DOHH2 (cell line): Measurements from ENCODE around the gene HIPK4.
"Not testable (repeated sequence)": the region's sequence is repeated elsewhere in the genome, so short reads cannot be mapped to it uniquely, and the experiment has no call there.

Experiments used
- H3F3A ChIP-seq: fragments of 200-600 bp; sonication (generic), shearing (Covaris generic); 2 replicates; pipeline ENCODE4 v1.6.0; 2016; ENCODE audit warnings: antibody characterized with exemption, mild to moderate bottlenecking; ENCODE audit not compliant: control insufficient read depth, insufficient read depth
- H3K27ac ChIP-seq: fragments of 200-600 bp; sonication (generic); 2 replicates; pipeline ENCODE4 v1.5.1; 2014; ENCODE audit warnings: low read depth, mild to moderate bottlenecking, low read length, moderate library complexity
- H3K27me3 ChIP-seq: fragments of 200-600 bp; sonication (generic); 2 replicates; pipeline ENCODE4 v1.6.1; 2014; ENCODE audit warnings: mild to moderate bottlenecking, low read length, mixed read lengths; ENCODE audit not compliant: control insufficient read depth
- H3K36me3 ChIP-seq: fragments of 200-600 bp; sonication (generic); 2 replicates; pipeline ENCODE4 v1.6.1; 2014; ENCODE audit warnings: mild to moderate bottlenecking, low read length, moderate library complexity, mixed read lengths; ENCODE audit not compliant: control insufficient read depth
- H3K4me1 ChIP-seq: fragments of 200-600 bp; sonication (generic); 2 replicates; pipeline ENCODE4 v1.6.1; 2014; ENCODE audit warnings: mild to moderate bottlenecking, low read length, mixed read lengths; ENCODE audit not compliant: control insufficient read depth
- H3K4me2 ChIP-seq: fragments of 200-600 bp; sonication (generic); 2 replicates; pipeline ENCODE4 v1.6.0; 2014; ENCODE audit warnings: mild to moderate bottlenecking, low read length, moderate library complexity
- H3K4me3 ChIP-seq: fragments of 200-600 bp; sonication (generic); 2 replicates; pipeline ENCODE4 v1.5.1; 2014; ENCODE audit warnings: mild to moderate bottlenecking, low read length, mixed read lengths
- H3K79me2 ChIP-seq: fragments of 200-600 bp; sonication (generic); 2 replicates; pipeline ENCODE4 v1.6.1; 2014; ENCODE audit warnings: mild to moderate bottlenecking, low read length, mixed read lengths; ENCODE audit not compliant: control insufficient read depth
- H3K9me2 ChIP-seq: fragments of 200-600 bp; sonication (generic); replicated peaks from 2 replicates; pipeline ENCODE4 v1.6.1; 2014; ENCODE audit warnings: mild to moderate bottlenecking, low read length, mixed read lengths; ENCODE audit not compliant: control insufficient read depth
- H3K9me3 ChIP-seq: fragments of 200-600 bp; sonication (generic); 2 replicates; pipeline ENCODE4 v1.6.1; 2014; ENCODE audit warnings: antibody characterized with exemption, low read length, mixed read lengths; ENCODE audit not compliant: control insufficient read depth, insufficient read depth
- H4K20me1 ChIP-seq: fragments of 200-600 bp; sonication (generic); 2 replicates; pipeline ENCODE4 v1.6.0; 2014; ENCODE audit warnings: low read depth, mild to moderate bottlenecking, antibody characterized with exemption, low read length, moderate library complexity; ENCODE audit not compliant: control insufficient read depth, insufficient read depth
- CTCF ChIP-seq: fragments of 200-600 bp; sonication (generic); IDR thresholded peaks from one replicate; pipeline ENCODE4 v1.5.1; 2014; ENCODE audit warnings: antibody characterized with exemption, mild to moderate bottlenecking, low read depth, low read length; ENCODE audit not compliant: poor library complexity, severe bottlenecking
- EZH2phosphoT487 ChIP-seq: fragments of 200-600 bp; sonication (generic); IDR thresholded peaks from 2 replicates; pipeline ENCODE4 v1.6.1; 2017; ENCODE audit warnings: borderline replicate concordance, mild to moderate bottlenecking, antibody characterized with exemption, low read length, moderate library complexity, mixed read lengths

Gene HIPK4

GRCh38 chr19:40374084-40374483 is 15.9 kb downstream of the HIPK4 start:
- Histone ChIP-seq H3K27me3 (no peaks in the 10 kb centered on the region), H3K4me1 (peaks cover 13% of the 10 kb centered on the region), H3K79me2 (no peaks in the 10 kb centered on the region), H3K36me3 (no peaks in the 10 kb centered on the region), H3K4me2 (no peak overlapping the region), H4K20me1 (no peaks in the 10 kb centered on the region), H3K4me3 (no peak overlapping the region), H3K27ac (no peak overlapping the region), H3F3A (no peaks in the 10 kb centered on the region), H3K9me2 (no peaks in the 10 kb centered on the region), H3K9me3 (no peaks in the 10 kb centered on the region)
- TF ChIP-seq CTCF (no peak), EZH2phosphoT487 (no peak)

GRCh38 chr19:40371802-40372122 is 18.2 kb downstream of the HIPK4 start:
- Histone ChIP-seq H3K4me2 (no peak overlapping the region), H4K20me1 (no peaks in the 10 kb centered on the region), H3K36me3 (no peaks in the 10 kb centered on the region), H3K4me3 (no peak overlapping the region), H3K27ac (no peak overlapping the region), H3K9me2 (no peaks in the 10 kb centered on the region), H3K79me2 (no peaks in the 10 kb centered on the region), H3K4me1 (peaks cover 16% of the 10 kb centered on the region), H3F3A (no peaks in the 10 kb centered on the region), H3K9me3 (no peaks in the 10 kb centered on the region), H3K27me3 (no peaks in the 10 kb centered on the region)
- TF ChIP-seq EZH2phosphoT487 (no peak), CTCF (no peak)

- no peak overlapping the region for H3K4me2 ChIP-seq
- no peaks in the 10 kb centered on the region for H3K9me3 ChIP-seq
- H3K27ac ChIP-seq, result no peak overlapping the region
- H4K20me1 ChIP-seq, result no peaks in the 10 kb centered on the region
- H3K9me2 ChIP-seq, result no peaks in the 10 kb centered on the region
- H3K79me2 ChIP-seq, result no peaks in the 10 kb centered on the region
- TF ChIP-seq EZH2phosphoT487 (no peak), CTCF (no peak)
- no peaks in the 10 kb centered on the region for H3K27me3 ChIP-seq
- H3K4me1 ChIP-seq, result peaks cover 16% of the 10 kb centered on the region
- no peak overlapping the region for H3K4me3 ChIP-seq
- H3K36me3 ChIP-seq, result no peaks in the 10 kb centered on the region
- H3F3A ChIP-seq, result no peaks in the 10 kb centered on the region
Observed at GRCh38 chr19:40370997-40371801, 18.8 kb downstream of the HIPK4 start.

GRCh38 chr19:40370253-40370652 is 19.7 kb downstream of the HIPK4 start:
- not testable (repeated sequence) for H3K27ac ChIP-seq, H3K9me3 ChIP-seq, H4K20me1 ChIP-seq, H3K27me3 ChIP-seq, H3F3A ChIP-seq, H3K79me2 ChIP-seq, H3K36me3 ChIP-seq, H3K4me2 ChIP-seq, H3K4me3 ChIP-seq, H3K9me2 ChIP-seq
- H3K4me1 ChIP-seq, result peaks cover 26% of the 10 kb centered on the region
